GM18520 (cell line): ENCODE measurements around the gene WIPI1.

Source experiments
- ATAC-seq: cut with Tn5 transposase; IDR thresholded peaks from one replicate; pipeline ENCODE4 v1.9.1; 2021; ENCODE audit not compliant: unreplicated experiment

Gene WIPI1

DNA sequence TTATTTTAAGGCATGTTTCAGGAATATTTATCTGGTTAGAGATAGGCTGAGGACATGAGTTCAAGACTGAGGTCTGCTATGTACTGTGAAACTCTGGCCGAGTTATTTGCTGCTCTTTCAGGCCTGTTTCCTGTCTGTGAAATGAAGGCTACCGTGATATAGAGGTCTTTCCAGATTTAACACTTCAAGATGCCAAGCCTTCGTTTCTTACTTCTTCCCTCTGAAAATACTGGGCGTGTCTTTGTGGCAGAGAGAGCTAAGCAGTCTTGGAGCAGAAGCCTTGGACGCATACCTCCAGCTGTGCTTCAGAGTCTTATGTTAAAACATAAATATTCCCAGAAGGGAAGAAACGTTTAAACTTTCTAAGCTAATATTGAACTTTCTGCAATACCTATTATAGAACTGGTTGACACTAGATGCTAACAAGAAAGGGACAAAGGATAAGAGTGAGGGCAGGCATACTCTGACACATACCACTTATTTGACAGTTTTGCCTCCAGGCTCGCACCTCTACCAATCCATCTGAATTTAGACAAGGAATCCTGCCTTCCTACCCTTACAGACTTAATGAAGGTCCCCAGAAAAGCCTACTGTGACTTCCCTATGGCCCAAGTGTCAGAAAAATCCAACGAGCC lies 17.5 kb downstream of the WIPI1 start:
- ATAC-seq, result no peak

DNA sequence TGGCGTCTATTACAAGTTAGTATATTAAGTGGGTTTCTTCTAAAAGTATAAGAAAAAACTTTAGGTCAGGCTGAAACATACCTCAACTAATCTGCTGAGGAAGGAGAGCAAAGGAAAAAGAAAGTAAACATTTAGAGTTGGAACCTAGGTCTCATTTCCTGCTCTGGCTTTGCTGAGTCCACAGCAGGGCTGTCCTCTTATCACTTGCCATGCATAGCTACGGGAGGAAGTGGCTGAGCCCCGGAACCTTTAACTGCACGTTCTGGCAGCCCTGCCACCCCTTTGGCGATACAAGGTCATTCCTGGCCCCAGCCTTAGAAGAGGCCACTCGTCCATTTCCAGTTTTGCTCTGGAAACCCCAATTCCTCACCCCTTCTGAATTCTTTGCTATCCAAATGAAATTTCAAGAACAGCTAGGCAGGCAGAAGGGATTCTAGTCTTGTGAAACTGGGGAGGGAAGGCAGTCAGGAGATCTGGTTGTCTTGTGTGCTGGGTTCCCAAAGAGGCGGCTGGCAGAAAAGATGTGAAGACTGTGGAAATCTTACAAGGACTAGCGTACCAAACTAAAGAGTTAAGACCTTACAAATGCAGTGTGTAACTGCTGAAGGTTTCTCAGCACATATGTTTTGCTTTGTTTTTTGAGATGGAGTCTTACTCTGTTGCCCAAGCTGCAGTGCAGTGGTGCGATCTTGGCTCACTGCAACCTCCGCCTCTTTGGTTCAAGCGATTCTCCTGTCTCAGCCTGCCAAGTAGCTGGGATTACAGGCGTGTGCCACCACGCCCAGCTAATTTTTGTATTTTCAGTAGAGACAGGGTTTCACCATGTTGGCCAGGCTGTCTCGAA lies 19.1 kb downstream of the WIPI1 start:
- peak; percentile 72 for ATAC-seq

DNA sequence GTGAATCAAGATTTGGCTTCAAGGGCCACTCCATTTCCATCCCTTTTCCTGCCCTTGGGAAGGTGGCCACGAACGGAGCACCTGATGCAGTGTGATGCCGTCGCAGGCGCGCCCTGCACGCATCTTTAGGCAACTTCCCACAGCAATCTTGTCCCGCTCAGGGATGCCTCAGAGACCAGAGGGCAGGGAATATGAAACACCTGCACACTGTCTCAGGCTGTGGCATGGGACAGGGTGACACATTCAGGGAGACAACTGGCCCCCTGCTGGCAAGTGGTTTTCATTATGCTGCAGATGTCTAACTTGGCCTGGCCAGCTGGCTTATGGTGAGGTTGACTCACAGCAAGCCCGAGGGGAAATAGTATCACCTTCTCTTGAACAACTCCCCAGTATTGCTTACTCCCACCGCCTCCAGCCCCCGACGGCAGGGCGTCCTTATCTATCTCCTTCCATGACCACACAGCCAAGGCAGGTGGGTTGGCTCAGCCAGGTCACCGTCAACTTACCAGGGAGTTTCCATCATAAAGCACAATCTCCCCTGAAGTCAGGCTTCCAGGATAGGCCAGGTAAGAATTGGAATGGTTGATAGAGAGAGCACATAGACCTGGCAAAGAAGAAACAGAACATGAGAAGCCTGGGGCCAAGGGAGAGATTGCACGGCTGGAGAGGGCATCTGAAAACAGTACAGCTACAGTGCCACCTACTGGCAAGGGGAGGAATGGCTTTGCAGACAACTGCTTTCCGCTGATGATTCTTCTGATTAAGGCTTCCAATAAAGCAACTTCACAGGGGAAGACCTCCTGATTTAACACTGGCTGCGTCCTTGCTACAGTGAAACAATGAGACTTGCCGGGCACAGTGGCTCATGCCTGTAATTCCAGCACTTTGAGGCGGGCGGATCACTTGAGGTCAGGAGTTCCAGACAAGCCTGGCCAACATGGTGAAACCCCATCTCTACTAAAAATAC lies 21.1 kb downstream of the WIPI1 start:
- peak; percentile 44 for ATAC-seq

DNA sequence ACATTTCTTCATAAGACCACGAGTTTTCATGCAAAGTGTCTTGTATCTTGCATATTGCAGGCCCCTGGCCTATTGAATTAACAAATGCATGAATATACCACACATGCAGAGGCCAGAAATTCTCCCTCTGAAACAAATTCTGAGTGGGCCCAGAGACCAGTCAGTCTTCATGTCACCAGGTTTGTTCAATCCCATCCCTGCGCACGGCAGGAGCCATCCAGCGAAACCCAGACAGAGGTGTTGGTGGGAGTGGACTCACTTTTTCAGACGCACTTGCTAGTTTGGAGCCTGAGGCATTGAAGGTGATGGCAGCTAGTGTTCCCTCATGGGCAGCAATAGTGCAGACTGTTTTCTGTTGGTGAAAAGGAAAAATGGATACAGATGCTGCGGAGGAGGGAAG lies 21.9 kb downstream of the WIPI1 start:
- no peak for ATAC-seq

DNA sequence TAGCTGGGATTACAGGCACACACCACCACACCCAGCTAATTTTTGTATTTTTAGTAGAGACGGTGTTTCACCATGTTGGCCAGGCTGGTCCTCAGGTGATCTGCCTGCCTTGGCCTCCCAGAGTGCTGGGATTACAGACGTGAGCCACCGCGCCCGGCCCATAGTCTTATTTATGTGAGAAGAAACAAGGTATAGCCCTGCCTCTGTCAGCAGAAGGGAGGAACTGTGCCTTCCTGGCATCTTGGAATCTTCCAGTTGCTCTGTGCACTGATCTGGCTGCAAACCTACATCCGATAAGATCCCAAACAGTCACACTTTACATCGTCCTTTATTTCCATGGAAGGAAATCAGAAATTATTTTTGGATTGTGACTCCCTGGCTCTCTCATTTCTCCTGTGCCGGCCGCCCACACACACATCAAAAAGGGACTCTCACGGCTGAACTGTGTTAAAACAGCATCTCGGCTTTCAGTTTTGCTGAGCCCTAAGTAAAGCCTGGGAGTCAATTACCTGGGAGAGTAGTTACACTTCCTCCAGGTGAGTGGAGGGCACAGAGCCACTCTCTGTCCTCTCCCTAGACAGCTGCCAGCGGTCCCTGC lies 23.3 kb downstream of the WIPI1 start:
- no peak for ATAC-seq

DNA sequence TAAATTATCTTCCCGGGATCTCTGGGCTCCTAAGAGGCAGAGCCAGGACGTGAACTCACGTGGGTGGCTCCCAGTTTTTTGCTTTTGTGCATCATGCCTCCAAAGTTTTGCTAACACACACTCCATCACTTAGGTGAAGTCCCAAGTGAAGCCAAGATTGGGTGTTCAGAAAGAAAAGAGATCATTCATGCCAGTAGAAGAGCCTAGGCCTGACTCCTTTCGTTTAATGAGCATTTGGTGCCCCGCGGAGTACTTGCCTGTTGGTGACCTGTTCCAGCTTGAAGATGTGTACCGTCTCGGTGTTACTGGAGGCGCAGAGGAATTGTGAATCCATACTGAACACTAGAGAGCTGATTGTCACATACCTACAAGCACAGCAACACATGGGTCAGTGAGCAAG lies 24.1 kb downstream of the WIPI1 start:
- ATAC-seq, result no peak

DNA sequence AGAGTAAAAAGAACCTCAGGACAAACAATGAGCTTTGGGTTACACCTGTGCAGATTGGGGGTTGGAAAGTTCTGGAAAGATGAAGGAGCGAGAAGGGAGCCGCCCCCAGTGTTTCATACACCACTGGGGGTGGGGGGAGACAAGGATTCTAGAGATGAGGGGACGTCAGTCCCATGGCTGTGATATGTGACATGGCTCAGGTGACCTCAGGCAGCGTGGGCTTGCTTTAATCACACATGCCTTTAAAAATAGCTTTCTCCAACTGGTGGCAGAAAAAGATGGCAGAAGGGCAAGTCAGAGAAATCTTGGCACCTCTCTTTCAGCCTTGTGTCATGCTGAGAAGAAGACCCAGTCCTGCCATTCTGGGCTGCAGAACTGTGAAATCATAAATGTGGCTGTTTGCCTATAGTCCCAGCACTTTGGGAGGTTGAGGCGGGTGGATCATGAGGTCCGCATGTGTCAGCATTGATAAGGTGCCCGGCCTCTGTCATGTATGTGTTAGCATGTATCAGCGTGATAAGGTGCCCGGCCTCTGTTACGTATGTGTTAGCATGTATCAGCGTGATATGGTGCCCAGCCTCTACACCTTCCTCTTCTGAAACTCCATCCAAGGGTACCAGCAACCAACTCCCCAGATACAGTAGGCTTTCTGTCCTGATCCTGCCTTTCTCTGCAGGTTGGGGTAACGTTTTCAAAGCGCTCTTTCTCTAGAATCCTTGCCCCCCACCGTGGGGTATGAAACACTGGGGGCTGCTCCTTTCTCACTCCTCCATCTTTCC lies 25.0 kb downstream of the WIPI1 start:
- no peak for ATAC-seq

DNA sequence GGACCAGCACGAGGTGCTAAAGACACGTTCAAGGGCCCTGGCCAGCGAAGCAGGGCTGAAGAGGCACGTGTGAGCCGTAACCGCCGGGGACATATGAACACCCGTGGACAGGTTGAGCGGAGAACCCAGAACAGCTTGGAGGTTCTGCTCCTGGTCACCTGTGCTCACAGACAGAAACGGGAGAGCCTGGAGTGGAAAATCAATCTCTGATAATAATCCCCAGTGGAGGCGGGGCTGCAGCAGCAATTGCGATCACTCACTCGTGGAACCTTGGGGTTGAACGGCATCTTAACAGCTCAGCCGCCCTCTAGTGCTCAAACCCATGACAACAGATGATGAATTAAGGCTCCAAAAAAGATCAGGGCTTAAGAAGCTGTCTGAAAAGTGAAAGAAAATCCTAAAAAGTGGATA lies 25.6 kb downstream of the WIPI1 start:
- ATAC-seq, result no peak

DNA sequence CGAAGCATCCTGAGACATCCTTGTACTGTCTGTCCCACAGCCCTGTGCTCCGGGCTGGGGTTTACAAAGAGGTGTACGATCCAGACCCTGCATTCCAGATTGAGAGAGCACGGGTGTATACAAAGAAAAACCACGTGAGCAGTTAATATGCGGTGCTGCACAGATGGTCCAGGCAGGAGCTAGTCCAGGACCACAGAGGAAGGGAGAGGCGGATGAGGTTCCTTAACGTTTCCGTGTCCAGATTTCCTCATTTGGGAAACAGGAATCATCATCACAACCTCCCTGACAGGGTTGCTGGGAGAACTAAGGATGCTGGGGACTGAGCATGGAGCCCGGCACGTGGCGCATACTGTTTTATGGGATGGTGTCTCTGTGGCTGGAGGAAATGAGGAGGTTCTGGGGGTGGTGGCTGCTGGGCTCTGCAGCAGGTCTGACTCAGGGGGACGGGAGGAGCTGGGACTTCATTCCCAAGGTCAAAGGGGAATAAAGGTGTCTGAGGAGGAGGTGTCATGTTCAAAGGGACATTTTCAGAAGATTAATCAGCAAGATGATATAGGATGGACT lies 26.2 kb downstream of the WIPI1 start:
- no peak for ATAC-seq

DNA sequence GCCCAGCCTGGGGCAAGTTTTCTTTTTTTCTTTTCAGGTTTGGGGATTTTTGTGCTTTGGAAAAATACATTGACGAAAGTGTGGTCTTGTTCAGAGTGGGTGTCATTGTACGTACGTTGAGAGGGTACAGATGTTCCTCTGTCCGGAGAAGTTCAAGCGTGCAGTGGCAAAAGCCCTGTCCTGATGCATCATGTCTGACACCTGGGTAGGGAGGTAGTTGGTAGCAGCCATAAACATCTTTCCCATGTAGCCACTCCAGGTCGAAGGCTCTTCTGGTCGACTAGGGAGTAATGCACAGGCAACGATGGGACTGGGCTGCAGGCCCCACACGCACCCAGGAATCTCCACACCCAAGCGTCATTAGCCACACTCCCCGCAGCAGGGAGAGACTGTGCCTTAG lies 27.4 kb downstream of the WIPI1 start:
- ATAC-seq, result no peak

DNA sequence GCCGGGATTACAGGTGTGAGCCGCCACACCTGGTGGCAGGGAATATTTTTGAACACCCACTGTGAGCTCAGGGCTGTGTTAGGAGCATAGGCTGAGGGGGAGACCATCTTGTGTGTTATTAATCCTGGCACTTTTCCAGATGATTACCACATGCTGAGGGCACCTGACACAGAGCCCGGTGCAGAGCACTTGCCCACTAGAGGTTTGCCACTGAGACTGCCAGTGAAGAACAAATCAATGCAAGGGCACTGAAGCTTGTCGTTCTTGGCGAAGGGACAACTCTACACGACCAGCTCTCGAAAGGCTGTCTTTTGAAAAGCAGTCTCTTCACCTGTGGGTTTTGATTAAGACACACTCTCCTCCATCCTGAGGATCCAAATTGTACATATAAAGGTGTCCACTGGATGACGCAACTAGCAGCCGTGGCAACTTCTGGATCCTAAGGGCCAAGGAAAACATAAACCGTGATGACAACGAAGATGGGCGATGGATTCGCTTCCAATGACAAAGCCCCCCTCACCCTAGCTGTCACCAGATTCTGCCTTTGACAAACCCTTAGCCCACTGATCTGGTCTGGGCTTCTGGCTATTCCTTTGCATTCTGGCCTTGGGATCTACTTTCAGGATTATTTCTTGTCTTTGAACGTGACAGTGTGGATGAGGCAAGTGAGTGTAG lies 28.7 kb downstream of the WIPI1 start:
- no peak for ATAC-seq

DNA sequence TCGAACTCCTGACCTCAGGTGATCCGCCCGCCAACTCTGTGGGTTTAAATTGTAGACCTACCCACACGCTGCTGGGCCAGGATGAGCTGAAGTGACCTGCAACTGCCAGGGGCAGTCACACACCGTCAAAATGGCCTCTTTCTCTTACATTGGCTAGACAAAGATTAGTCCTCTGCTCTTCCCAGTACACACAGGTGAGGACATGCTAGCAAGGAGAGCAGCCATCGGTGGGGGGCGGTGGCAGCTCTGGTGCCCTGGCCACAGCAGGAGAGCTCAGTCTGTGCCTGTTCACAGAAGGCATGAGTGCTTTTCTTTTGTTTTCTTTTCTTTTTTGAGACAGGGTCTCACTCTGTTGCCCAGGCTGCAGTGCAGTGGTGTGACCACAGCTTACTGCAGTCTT lies 29.7 kb downstream of the WIPI1 start:
- no peak for ATAC-seq

DNA sequence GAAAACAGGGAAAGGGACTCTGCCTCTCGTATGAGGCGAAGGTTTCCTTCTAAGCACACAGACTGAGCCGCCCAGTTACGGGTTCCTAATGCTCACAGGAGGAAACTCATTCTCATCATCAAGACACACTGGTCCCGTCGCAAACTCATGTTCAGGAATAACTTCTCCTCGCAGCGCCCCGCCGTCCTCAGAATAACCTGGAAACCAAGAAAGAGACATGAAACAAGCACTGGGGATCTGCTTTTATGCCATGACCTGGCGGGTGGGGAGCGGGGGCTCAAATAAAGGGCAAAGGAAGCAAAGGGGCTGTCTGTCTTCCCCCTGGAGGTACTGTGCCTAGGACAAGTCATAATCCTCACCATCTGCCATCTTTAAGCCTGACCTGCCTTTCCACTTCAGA lies 31.3 kb downstream of the WIPI1 start:
- ATAC-seq, result no peak

DNA sequence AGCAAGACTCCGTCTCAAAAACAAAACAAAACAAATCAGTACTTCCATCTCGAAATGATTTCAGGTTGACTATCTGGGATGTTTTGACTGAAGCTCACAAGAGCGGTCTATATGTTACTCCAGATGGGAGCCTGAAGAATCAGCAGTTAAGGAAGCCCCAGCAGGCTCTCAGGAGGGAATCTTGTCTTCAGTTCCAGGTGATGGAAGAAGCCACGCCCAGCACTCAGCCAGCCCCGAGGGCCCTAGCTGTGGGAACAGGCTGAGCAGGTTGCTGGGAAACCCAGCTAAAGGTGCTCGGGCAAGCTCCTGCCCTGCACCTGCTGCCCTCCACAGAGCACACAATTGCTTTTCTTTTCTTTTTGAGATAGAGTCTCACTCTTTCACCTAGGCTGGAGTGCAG lies 32.4 kb downstream of the WIPI1 start:
- no peak for ATAC-seq

DNA sequence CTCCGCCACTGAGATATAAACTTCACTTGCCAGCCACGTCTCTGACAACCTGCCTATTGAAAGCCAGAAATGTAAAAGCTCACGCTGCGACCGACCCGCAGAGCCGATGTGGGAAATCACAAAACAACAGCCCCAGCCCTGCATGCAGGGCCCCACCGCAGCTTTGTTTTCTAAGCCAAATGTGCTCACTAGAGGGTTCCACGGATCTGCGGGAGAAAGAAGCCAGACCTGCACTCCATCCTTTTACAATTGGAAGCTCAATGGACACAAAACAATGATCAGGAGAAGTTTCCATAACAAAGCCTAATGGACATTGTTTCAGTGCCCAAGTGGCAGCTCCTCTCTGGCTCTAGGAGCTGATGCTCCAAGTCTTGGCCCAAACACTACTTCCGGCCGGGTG lies 33.1 kb downstream of the WIPI1 start:
- ATAC-seq, result no peak

DNA sequence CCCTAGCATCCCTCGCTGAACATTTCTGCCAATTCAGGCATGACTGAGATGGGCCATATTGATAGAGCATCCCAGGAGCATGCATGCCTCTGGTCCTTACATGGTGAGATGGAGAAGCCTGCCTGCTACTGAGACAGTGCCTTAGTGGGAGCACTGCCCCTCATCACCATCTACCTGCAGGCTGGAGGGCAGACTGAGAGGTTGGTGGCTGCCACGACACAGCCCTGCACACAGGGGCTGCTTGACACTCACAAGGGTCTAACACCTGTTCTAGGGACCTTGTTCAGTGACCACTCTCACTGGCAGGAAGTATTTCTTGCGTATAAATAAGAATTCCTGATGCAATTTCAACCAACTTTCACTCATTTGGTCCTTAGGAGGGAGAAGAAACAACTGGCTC lies 34.0 kb downstream of the WIPI1 start:
- ATAC-seq, result no peak

DNA sequence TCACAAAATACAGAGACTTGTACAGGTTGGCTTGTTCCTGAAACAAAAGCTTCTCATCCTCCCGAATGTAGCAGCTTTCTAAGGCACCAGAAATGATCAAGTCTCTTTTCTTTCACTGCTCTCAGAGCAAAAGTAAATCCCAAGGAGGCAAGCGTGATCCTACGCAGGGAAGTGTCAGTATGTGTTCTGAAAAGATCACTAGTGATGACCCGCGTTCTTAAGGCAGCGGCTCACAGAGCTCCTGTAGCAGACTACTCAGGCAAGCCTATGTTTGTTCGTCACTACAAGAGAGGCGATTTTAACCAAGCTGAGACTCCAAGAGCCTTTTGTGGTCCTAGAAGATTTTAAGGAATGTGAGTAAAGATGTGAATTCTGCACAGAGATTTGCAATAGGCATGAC lies 34.5 kb downstream of the WIPI1 start:
- no peak for ATAC-seq

DNA sequence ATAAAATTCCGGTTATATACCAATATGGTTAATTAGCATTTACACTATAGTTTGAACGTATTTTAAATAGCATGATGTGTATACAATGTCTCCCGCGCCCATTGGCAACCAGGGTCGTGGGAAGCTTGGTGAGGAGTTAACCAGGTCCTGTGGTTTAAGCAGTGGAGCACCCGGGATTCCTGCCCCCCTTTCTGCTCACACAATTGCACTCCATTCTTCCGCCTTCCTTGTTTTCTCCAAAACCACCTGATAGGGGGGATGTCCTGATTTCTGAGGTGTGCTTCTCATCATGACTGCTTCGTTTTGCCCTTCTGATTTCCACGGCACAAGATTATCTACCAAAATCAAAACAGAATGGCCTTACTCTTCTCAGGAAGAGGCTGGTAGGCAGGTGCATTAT lies 35.8 kb downstream of the WIPI1 start:
- no peak for ATAC-seq

DNA sequence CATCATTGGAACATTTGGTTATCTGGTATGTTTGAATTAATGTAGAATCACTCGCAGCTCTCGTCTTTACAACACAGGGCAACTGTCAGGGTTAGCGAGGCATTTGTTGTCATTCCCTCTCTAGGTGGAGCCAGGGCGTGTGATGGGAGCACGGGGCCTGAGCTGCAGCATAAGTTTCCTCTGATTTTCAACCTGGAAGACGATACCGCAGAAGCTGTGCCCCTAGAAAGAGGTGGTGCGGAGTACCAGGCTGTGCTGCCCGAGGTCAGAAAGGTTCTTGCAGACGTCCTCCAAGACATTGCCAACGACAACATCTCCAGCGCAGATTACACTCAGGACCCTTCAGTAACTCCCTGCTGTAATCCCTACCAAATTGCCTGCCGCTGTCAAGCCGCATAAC lies 37.2 kb downstream of the WIPI1 start:
- no peak for ATAC-seq

DNA sequence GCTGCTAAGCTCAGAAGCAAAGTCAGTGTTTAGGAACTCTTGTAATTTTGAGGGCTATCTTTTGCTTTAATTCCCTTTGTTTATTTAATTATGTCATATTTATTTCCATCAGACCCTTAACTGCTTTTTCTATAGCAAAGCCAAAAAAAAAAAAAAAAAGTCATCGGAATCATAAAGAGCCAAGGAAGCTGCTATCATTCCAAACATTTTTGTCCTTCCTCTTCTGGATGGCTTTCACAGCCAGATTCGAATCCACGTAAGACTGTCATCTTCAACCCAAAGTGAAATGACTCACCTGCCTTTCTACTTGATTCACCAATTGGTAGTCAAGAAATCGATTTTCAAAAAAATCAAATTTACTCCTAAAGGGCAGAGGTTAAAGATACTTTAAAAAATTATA lies 38.4 kb downstream of the WIPI1 start:
- no peak for ATAC-seq
